Liver (tissue), 9 donors: ENCODE results near the gene IRF3. TPM values are rescaled to one million over a fixed set of nuclear protein-coding genes. Genes with fewer than 3 reads are reported as not detected.

ENCODE experiments used
- DNase-seq: peaks from one replicate; pipeline ENCODE4 v3.0.0-alpha.2; 2017; ENCODE audit warnings: low spot score
- H3K27ac ChIP-seq, 2 donors: one replicate each; pipeline ENCODE4 v1.7.0; 2013; ENCODE audit warnings: inconsistent platforms in 2 of 2, low read length in 2 of 2, control low read depth in 1 of 2, low read depth in 1 of 2, mild to moderate bottlenecking in 1 of 2
- H3K27me3 ChIP-seq, 4 donors: one replicate each; pipeline versions ENCODE4 v1.6.1 to v1.7.0; 2013; ENCODE audit warnings: low read length in 3 of 4, inconsistent platforms in 1 of 4, mild to moderate bottlenecking in 1 of 4, moderate library complexity in 1 of 4; ENCODE audit not compliant: control insufficient read depth in 4 of 4, insufficient read depth in 4 of 4
- H3K36me3 ChIP-seq, 4 donors: one replicate each; pipeline versions ENCODE4 v1.6.1 to v1.7.0; 2013; ENCODE audit warnings: low read length in 3 of 4, mild to moderate bottlenecking in 3 of 4, low read depth in 1 of 4, moderate library complexity in 1 of 4; ENCODE audit not compliant: control insufficient read depth in 4 of 4, insufficient read depth in 3 of 4
- H3K4me1 ChIP-seq, 4 donors: one replicate each; pipeline versions ENCODE4 v1.6.1 to v1.7.0; 2013; ENCODE audit warnings: low read length in 3 of 4, mild to moderate bottlenecking in 3 of 4, moderate library complexity in 1 of 4; ENCODE audit not compliant: control insufficient read depth in 4 of 4, insufficient read depth in 4 of 4
- H3K4me3 ChIP-seq, 3 donors: one replicate each; pipeline versions ENCODE4 v1.6.1 to v1.7.0; 2013; ENCODE audit warnings: low read length in 3 of 3, control low read depth in 1 of 3, low read depth in 1 of 3, mild to moderate bottlenecking in 1 of 3
- H3K9ac ChIP-seq, 2 donors: one replicate each; pipeline ENCODE4 v1.7.0; 2013; ENCODE audit warnings: low read length in 2 of 2, mild to moderate bottlenecking in 2 of 2, moderate library complexity in 2 of 2, control low read depth in 1 of 2, low read depth in 1 of 2
- H3K9me3 ChIP-seq, 4 donors: one replicate each; pipeline versions ENCODE4 v1.6.1 to v1.7.0; 2013; ENCODE audit warnings: low read length in 3 of 4; ENCODE audit not compliant: control insufficient read depth in 4 of 4
- ATF3 ChIP-seq: IDR thresholded peaks from 2 replicates; pipeline ENCODE4 v1.6.1; 2016; ENCODE audit warnings: antibody characterized with exemption
- CTCF ChIP-seq: fragments of 150-350 bp; IDR thresholded peaks from 2 replicates; pipeline ENCODE4 v1.5.1; 2017; ENCODE audit warnings: improper control_type of control experiment, low read depth, low read length; ENCODE audit not compliant: missing input control
- EGR1 ChIP-seq, 2 donors: IDR thresholded peaks; 2 replicates each; pipeline ENCODE4 v1.6.1; 2016 to 2018; ENCODE audit warnings: antibody characterized with exemption in 2 of 2, low read depth in 2 of 2
- FOXA1 ChIP-seq: IDR thresholded peaks from 2 replicates; pipeline ENCODE4 v1.6.1; 2016; ENCODE audit warnings: antibody characterized with exemption
- FOXA2 ChIP-seq: IDR thresholded peaks from 2 replicates; pipeline ENCODE4 v1.6.1; 2016; ENCODE audit warnings: antibody characterized with exemption
- GABPA ChIP-seq, 2 donors: IDR thresholded peaks in 1 of 2; conservative IDR thresholded peaks in 1 of 2; 2 replicates each; pipeline ENCODE4 v1.6.1; 2016; ENCODE audit warnings: antibody characterized with exemption in 2 of 2, mild to moderate bottlenecking in 1 of 2, moderate library complexity in 1 of 2
- HNF4A ChIP-seq, 2 donors: conservative IDR thresholded peaks; 2 replicates each; pipeline ENCODE4 v1.6.1; 2016; ENCODE audit warnings: antibody characterized with exemption in 2 of 2, mild to moderate bottlenecking in 2 of 2
- HNF4G ChIP-seq: IDR thresholded peaks from 2 replicates; pipeline ENCODE4 v1.6.1; 2016; ENCODE audit warnings: antibody characterized with exemption
- JUND ChIP-seq, 2 donors: IDR thresholded peaks; 2 replicates each; pipeline ENCODE4 v1.6.1; 2016; ENCODE audit warnings: antibody characterized with exemption in 2 of 2
- MAX ChIP-seq: IDR thresholded peaks from 2 replicates; pipeline ENCODE4 v1.6.1; 2016; ENCODE audit warnings: antibody characterized with exemption
- NR2F2 ChIP-seq: IDR thresholded peaks from 2 replicates; pipeline ENCODE4 v1.6.1; 2016; ENCODE audit warnings: antibody characterized with exemption
- RAD21 ChIP-seq, 2 donors: IDR thresholded peaks; 2 replicates each; pipeline ENCODE4 v1.6.1; 2016; ENCODE audit warnings: antibody characterized with exemption in 2 of 2, mild to moderate bottlenecking in 2 of 2
- REST ChIP-seq: IDR thresholded peaks from 2 replicates; pipeline ENCODE4 v1.6.1; 2016; ENCODE audit warnings: antibody characterized with exemption, mild to moderate bottlenecking
- RXRA ChIP-seq, 2 donors: IDR thresholded peaks; 2 replicates each; pipeline ENCODE4 v1.6.1; 2017 to 2018; ENCODE audit warnings: antibody characterized with exemption in 2 of 2, mild to moderate bottlenecking in 1 of 2
- SP1 ChIP-seq: IDR thresholded peaks from 2 replicates; pipeline ENCODE4 v1.6.1; 2018; ENCODE audit warnings: antibody characterized with exemption, mild to moderate bottlenecking
- TAF1 ChIP-seq: conservative IDR thresholded peaks from 2 replicates; pipeline ENCODE4 v1.6.1; 2016; ENCODE audit warnings: antibody characterized with exemption, mild to moderate bottlenecking
- YY1 ChIP-seq: IDR thresholded peaks from 2 replicates; pipeline ENCODE4 v1.6.1; 2016; ENCODE audit warnings: antibody characterized with exemption, mild to moderate bottlenecking
- ZBTB33 ChIP-seq: IDR thresholded peaks from 2 replicates; pipeline ENCODE4 v1.6.1; 2016; ENCODE audit warnings: antibody characterized with exemption
- WGBS: extraction: QIAGEN DNeasy Blood & Tissue Kit; methylation state at CpG from one replicate; pipeline ENCODE4 v1.1.7; 2013; 5-methylcytosine and 5-hydroxymethylcytosine counted together
- polyA plus RNA-seq, 2 donors: library from polyadenylated mRNA; stranded (reverse) in 1 of 2; unstranded in 1 of 2; fragments of 200-250 nt in 1 of 2; fragments of >200 nt in 1 of 2; fragmentation: Nextera tagmentation in 1 of 2; extraction: Ambion mirVana in 1 of 2; gene quantifications; one replicate each; pipeline versions ENCODE4 v1.2.1 to v1.2.3, GENCODE V29; 2013 to 2015
- total RNA-seq, 2 donors: library from RNA; depleted of rRNA; stranded (reverse); fragments of >200 nt; gene quantifications; one replicate each; pipeline ENCODE4 v1.2.3, GENCODE V29; 2014
- donor health status: healthy.
- donor health status: healthy.
- donor health status: healthy.
- donor health status: healthy.
- donor health status: healthy.

Gene IRF3
- total and polyA plus RNA-seq, 4 donors, result 18.2 to 33.6 (median 28.1) TPM

- Histone ChIP-seq H3K9ac (peak within 1 kb of the TSS; percentile 77 to 82), H3K36me3 (peaks cover 0 to 2% (median 0%) of the 10 kb centered on the region in 4 donors), H3K27me3 (no peaks in the 10 kb centered on the region), H3K27ac (peak within 1 kb of the TSS; percentile 93 to 98), H3K4me3 (peak within 1 kb of the TSS; percentile 50 to 64 (median 52)), H3K4me1 (peaks cover 4 to 30% (median 17%) of the 10 kb centered on the region in 4 donors), H3K9me3 (no peaks in the 10 kb centered on the region)
- DNase-seq, result peak; percentile 99
- peak; percentile 97 for TF ChIP-seq SP1
- TF ChIP-seq HNF4A (conservative IDR thresholded peaks at IDR 0.05), result peak; percentile 56 to 62
- TF ChIP-seq YY1, result peak; percentile 83
- peak in 1 of 2 donors; percentile 53 for TF ChIP-seq EGR1 (IDR thresholded peaks at IDR 0.05; ENCODE audit: low read depth in 2 of 2)
- peak; percentile 70 to 87 for TF ChIP-seq GABPA (IDR thresholded peaks at IDR 0.05 in 1 of 2, conservative IDR thresholded peaks at IDR 0.05 in 1 of 2)
- TF ChIP-seq ATF3, result no peak
- peak; percentile 24 for TF ChIP-seq HNF4G
- TF ChIP-seq JUND (IDR thresholded peaks at IDR 0.05), result peak; percentile 82 to 91
- peak; percentile 78 for TF ChIP-seq MAX
- peak; percentile 73 for TF ChIP-seq FOXA2
- peak; percentile 65 to 74 for TF ChIP-seq RXRA (IDR thresholded peaks at IDR 0.05)
- TF ChIP-seq REST, result peak; percentile 68
- TF ChIP-seq ZBTB33, result peak; percentile 34
- peak; percentile 56 for TF ChIP-seq FOXA1
- TF ChIP-seq CTCF, result no peak
- peak; percentile 88 for TF ChIP-seq NR2F2
- peak; percentile 82 for TF ChIP-seq TAF1
- peak in 1 of 2 donors; percentile 37 for TF ChIP-seq RAD21 (IDR thresholded peaks at IDR 0.05)
- WGBS, result under 1% methylated on average over 51 of the region's 51 CpGs
Measured at GRCh38 chr19:49640113-49640898, 25.4 kb downstream of the IRF3 start, which contains the start of gene RRAS. Gene RRAS (minus strand): TSS chr19:49640143. CDS start chr19:49640098, 45 bp downstream.
